HFF-Myc (cell line): ENCODE data around the gene KIAA1614.

ENCODE experiments used
- DNase-seq: peaks from one replicate; pipeline ENCODE4 v3.0.0-alpha.2; 2011; ENCODE audit warnings: low read depth; ENCODE audit errors: extremely low read depth
- H3K4me3 ChIP-seq: replicated peaks from 2 replicates; pipeline ENCODE4 v1.5.1; 2011; ENCODE audit warnings: low read depth, mild to moderate bottlenecking, control low read depth, low read length
- TF ChIP-seq, protein P1 (sequence below): IDR thresholded peaks from 2 replicates; pipeline ENCODE4 v1.5.1; 2012; ENCODE audit warnings: mild to moderate bottlenecking, low read depth, low read length, control low read depth; ENCODE audit errors: missing control alignments

KIAA1614 gene

DNA sequence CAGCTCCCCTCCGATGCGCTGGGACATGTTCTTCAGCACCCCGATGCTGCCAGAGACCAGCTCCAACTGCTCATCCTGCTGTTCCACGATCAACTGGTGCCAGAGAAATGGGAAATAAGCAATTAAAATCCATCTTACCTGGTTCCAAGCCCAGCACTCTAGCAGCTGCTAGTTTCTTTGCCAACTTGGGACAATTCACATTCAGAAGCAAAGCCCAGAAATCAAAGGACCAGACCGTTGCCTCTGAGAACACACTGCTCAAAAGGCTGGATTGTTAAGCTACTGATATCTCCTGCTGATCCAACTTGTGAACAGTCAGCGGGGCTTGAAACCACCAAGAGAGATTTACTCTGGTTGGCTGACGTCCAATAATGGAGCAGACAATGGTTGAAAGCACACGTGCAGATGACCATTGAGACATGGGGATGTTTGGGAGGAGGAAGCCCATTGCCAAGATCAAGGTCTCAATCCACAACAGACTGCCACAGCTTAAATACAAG lies 75.6 kb downstream of the KIAA1614 start:
- DNase-seq: no peak
- H3K4me3 ChIP-seq: no peak overlapping the region
- TF ChIP-seq, protein P1, sequence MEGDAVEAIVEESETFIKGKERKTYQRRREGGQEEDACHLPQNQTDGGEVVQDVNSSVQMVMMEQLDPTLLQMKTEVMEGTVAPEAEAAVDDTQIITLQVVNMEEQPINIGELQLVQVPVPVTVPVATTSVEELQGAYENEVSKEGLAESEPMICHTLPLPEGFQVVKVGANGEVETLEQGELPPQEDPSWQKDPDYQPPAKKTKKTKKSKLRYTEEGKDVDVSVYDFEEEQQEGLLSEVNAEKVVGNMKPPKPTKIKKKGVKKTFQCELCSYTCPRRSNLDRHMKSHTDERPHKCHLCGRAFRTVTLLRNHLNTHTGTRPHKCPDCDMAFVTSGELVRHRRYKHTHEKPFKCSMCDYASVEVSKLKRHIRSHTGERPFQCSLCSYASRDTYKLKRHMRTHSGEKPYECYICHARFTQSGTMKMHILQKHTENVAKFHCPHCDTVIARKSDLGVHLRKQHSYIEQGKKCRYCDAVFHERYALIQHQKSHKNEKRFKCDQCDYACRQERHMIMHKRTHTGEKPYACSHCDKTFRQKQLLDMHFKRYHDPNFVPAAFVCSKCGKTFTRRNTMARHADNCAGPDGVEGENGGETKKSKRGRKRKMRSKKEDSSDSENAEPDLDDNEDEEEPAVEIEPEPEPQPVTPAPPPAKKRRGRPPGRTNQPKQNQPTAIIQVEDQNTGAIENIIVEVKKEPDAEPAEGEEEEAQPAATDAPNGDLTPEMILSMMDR: no peak

DNA sequence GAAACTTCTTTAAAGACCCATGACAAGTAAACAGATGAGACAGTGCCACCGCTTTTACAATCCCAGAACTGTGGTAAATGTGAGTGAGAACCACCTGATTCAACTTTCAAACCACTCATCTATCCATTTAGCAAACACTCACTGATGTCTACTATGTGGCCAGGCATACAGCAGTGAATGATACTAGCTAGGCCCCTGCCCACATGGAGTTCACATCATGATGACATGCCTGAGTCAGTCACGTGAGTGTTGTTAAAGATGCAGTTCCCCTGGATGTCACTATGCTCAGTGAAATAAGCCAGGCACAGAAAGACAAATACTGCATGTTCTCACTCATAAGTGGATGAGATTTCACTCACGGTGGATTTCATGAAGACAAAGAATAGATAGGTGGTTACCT lies 81.6 kb downstream of the KIAA1614 start:
- TF ChIP-seq, protein P1: no peak
- DNase-seq: no peak
- H3K4me3 ChIP-seq: no peak overlapping the region

DNA sequence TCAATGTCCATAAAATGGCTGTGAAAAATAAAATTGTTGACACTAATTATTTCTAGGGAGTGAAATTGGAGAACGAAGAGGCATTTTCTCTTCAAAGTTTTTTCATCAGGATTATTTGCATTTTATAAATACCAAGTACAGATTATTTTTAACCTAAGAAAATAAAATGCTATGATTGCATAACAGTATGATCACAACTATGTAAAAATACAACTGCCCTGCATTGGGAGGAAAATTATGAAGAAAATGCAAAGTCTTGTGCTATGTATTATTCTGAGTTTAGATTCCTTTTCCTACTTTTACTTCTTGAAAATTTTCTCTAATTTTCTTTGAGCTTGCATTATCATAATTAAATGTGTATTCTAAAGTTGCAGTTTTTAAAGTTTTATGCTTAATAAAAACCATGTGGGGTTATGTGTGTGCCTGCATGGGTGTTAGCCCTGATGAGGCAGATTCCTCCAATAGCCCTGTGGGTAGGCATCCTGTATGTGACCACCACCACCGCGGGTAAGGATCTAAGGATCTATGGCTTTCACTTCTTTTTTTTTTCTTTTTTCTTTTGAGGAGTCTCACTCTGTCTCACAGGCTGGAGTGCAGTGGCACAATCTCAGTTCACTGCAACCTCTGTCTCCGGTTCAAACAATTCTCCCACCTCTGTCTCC lies 85.3 kb downstream of the KIAA1614 start:
- TF ChIP-seq, protein P1: no peak
- DNase-seq: no peak
- H3K4me3 ChIP-seq: no peak overlapping the region
